ENCODE measurements around the gene SPDYE3.
"Not testable (repeated sequence)": the region's sequence is repeated elsewhere in the genome, so short reads cannot be mapped to it uniquely, and the experiment has no call there.

GRCh38 chr7:100345288-100345672 is 37.8 kb downstream of the SPDYE3 start:
- TF ChIP-seq CTCF (IDR thresholded peaks at IDR 0.05); POLR2AphosphoS5 (IDR thresholded peaks at IDR 0.05; ENCODE audit: low read depth, low read length); SIN3A (IDR thresholded peaks at IDR 0.05; ENCODE audit: borderline replicate concordance, insufficient read depth, low read depth, low read length); REST (IDR thresholded peaks at IDR 0.05; ENCODE audit: insufficient read depth in 1 of 2, low read depth in 2 of 2, low read length in 1 of 2): not testable (repeated sequence)
